C1 segment of cervical spinal cord (tissue), 14 donors: ENCODE measurements around the gene GAK.
"Not testable (repeated sequence)": the region's sequence is repeated elsewhere in the genome, so short reads cannot be mapped to it uniquely, and the experiment has no call there.

Source experiments
- DNase-seq, 14 donors: peaks; one replicate each; lab custom pipeline; 2025; lab: John Stamatoyannopoulos, UW

Gene GAK

GRCh38 chr4:819401-820229 is 112.5 kb downstream of the GAK start:
- no peak for DNase-seq

- DNase-seq: peak in 2 of 14 donors; percentile 37 to 94
Observed at GRCh38 chr4:818106-818921, 113.8 kb downstream of the GAK start.

- DNase-seq: no peak
Observed at GRCh38 chr4:815464-816146, 116.5 kb downstream of the GAK start.

GRCh38 chr4:814312-814850 is 117.7 kb downstream of the GAK start:
- DNase-seq: no peak

- DNase-seq: no peak
Observed at GRCh38 chr4:813900-814299, 118.2 kb downstream of the GAK start.

- no peak for DNase-seq
Observed at GRCh38 chr4:808860-809570, 123.1 kb downstream of the GAK start.

GRCh38 chr4:807792-808191 is 124.3 kb downstream of the GAK start:
- DNase-seq: peak in 1 of 14 donors; percentile 49

- not testable (repeated sequence) for DNase-seq
Observed at GRCh38 chr4:806979-807378, 125.1 kb downstream of the GAK start.

- DNase-seq: no peak
Observed at GRCh38 chr4:804804-805203, 127.3 kb downstream of the GAK start.

- DNase-seq: no peak
Observed at GRCh38 chr4:803884-804283, 128.2 kb downstream of the GAK start.

- DNase-seq: no peak
Observed at GRCh38 chr4:801436-802124, 130.5 kb downstream of the GAK start.
